ENCODE measurements around the gene CFAP46. TPM values are rescaled to one million over a fixed set of nuclear protein-coding genes. Genes with fewer than 3 reads are reported as not detected.

Gene CFAP46
- total and polyA plus RNA-seq, 12 donors, result 0.15 to 5.5 (median 1.1) TPM; not detected in 3

- no peak overlapping the region for H3K27ac ChIP-seq
- no peaks in the 10 kb centered on the region for H3K27me3 ChIP-seq
- 85 to 92% (median 89%) methylated on average over 11 to 18 of the region's 18 CpGs for WGBS, 4 donors
- no peaks in the 10 kb centered on the region for H3K36me3 ChIP-seq (replicated peaks in 1 of 2)
- no peaks in the 10 kb centered on the region for H3K4me1 ChIP-seq (replicated peaks in 1 of 2)
- no peak for DNase-seq
- no peaks in the 10 kb centered on the region for H3K9me3 ChIP-seq (replicated peaks in 1 of 3)
- H3K4me3 ChIP-seq, result no peak overlapping the region
- TF ChIP-seq POLR2A (IDR thresholded peaks at IDR 0.05) (no peak), CTCF (IDR thresholded peaks at IDR 0.05) (no peak)
- intact Hi-C loops (cut with DNase I), result no loop called here
These were observed 21.3 kb downstream of the CFAP46 start for GRCh38 chr10:132921086-132921485.

GRCh38 chr10:132920101-132920925 lies 22.1 kb downstream of the CFAP46 start:
- TF ChIP-seq POLR2A (IDR thresholded peaks at IDR 0.05) (no peak), CTCF (IDR thresholded peaks at IDR 0.05) (no peak)
- DNase-seq, result no peak
- intact Hi-C loops (cut with DNase I), result no loop called here
- Histone ChIP-seq H3K4me1 (replicated peaks in 1 of 2) (no peaks in the 10 kb centered on the region), H3K4me3 (no peak overlapping the region), H3K27me3 (no peaks in the 10 kb centered on the region), H3K36me3 (replicated peaks in 1 of 2) (no peaks in the 10 kb centered on the region), H3K9me3 (replicated peaks in 1 of 3) (no peaks in the 10 kb centered on the region), H3K27ac (no peak overlapping the region)
- WGBS, 4 donors, result 80 to 86% (median 83%) methylated on average over 19 to 38 of the region's 38 CpGs

GRCh38 chr10:132919374-132920100 lies 22.8 kb downstream of the CFAP46 start:
- TF ChIP-seq CTCF (IDR thresholded peaks at IDR 0.05) (no peak), POLR2A (IDR thresholded peaks at IDR 0.05) (no peak)
- Histone ChIP-seq H3K36me3 (replicated peaks in 1 of 2) (no peaks in the 10 kb centered on the region), H3K9me3 (replicated peaks in 1 of 3) (no peaks in the 10 kb centered on the region), H3K27ac (no peak overlapping the region), H3K4me1 (replicated peaks in 1 of 2) (no peaks in the 10 kb centered on the region), H3K27me3 (no peaks in the 10 kb centered on the region), H3K4me3 (no peak overlapping the region)
- intact Hi-C loops (cut with DNase I), result no loop called here
- DNase-seq, result no peak
- WGBS, 4 donors, result 76 to 87% (median 85%) methylated on average over 16 to 45 of the region's 45 CpGs

- Histone ChIP-seq H3K4me1 (replicated peaks in 1 of 2) (no peaks in the 10 kb centered on the region), H3K36me3 (replicated peaks in 1 of 2) (no peaks in the 10 kb centered on the region), H3K4me3 (no peak overlapping the region), H3K9me3 (replicated peaks in 1 of 3) (no peaks in the 10 kb centered on the region), H3K27me3 (no peaks in the 10 kb centered on the region), H3K27ac (no peak overlapping the region)
- intact Hi-C loops (cut with DNase I), result no loop called here
- DNase-seq, result peak in 1 of 7 donors; percentile 4
- WGBS, 4 donors, result 63 to 79% (median 76%) methylated on average over 12 to 34 of the region's 34 CpGs
- TF ChIP-seq POLR2A (IDR thresholded peaks at IDR 0.05), result no peak
- no peak for TF ChIP-seq CTCF (IDR thresholded peaks at IDR 0.05)
These were observed 23.6 kb downstream of the CFAP46 start for GRCh38 chr10:132918617-132919373.

All from adrenal gland (tissue), 12 donors.